ENCODE results near the gene VOPP1. TPM values are rescaled to one million over a fixed set of nuclear protein-coding genes. Genes with fewer than 3 reads are reported as not detected.
A peak's percentile ranks its signal among the peaks of the same experiment; 100 is the strongest.
"Not testable (repeated sequence)": the region's sequence is repeated elsewhere in the genome, so short reads cannot be mapped to it uniquely, and the experiment has no call there.

The VOPP1 gene
- total and polyA plus RNA-seq, 9 donors = 20.7 to 31.8 (median 27.5) TPM

- H3K27me3 ChIP-seq (ENCODE audit: control insufficient read depth, insufficient read depth, low read length) = no peaks in the 10 kb centered on the region
- no CpG with 5 or more reads among the region's 5 CpGs for WGBS (ENCODE audit: insufficient coverage)
- no peak for DNase-seq
- H3K27ac ChIP-seq (ENCODE audit: low read length) = no peak overlapping the region
- no peak overlapping the region for H3K4me3 ChIP-seq (ENCODE audit: low read length)
- peaks cover 20% of the 10 kb centered on the region for H3K36me3 ChIP-seq (ENCODE audit: control insufficient read depth, insufficient read depth, low read length)
- H3K9me3 ChIP-seq (replicated peaks; ENCODE audit: control insufficient read depth, low read depth, low read length) = no peaks in the 10 kb centered on the region
- peaks cover 16% of the 10 kb centered on the region for H3K4me1 ChIP-seq (ENCODE audit: control insufficient read depth, insufficient read depth, low read length)
Measured at GRCh38 chr7:55513868-55514267, 58.4 kb downstream of the VOPP1 start.

DNA sequence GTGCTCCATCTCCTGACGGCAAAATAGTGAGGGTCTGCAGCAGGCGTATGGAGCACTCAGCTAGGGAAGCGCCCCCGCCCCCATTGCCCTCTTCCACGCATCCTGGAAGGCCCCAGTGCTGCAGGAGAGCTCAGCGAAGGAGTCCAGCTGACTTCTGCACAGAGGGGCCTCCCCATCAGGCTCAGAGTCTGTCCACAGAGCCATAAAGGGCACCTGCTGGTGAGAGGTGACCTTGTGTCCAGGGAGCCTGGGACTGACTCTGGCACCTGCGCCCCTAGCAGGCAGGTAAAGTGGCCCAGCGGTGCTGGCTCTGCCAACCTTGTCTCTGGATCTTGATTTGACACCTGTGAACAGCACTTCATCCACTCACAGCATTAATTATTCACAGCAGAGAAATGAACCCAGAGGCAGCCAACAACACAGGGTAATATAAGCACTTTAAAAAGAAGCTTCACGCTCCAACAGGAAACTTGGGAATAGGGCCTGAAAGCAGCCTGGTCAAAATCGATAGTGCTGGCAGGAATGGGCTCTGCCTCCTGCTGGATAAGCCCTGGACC lies 59.6 kb downstream of the VOPP1 start:
- no peaks in the 10 kb centered on the region for H3K9me3 ChIP-seq (replicated peaks; ENCODE audit: control insufficient read depth, low read depth, low read length)
- H3K36me3 ChIP-seq (ENCODE audit: control insufficient read depth, insufficient read depth, low read length) = peaks cover 10% of the 10 kb centered on the region
- H3K27ac ChIP-seq (ENCODE audit: low read length) = no peak overlapping the region
- DNase-seq = no peak
- WGBS (ENCODE audit: insufficient coverage) = 86% methylated on average over 7 of the region's 10 CpGs
- H3K4me3 ChIP-seq (ENCODE audit: low read length) = no peak overlapping the region
- peaks cover 16% of the 10 kb centered on the region for H3K4me1 ChIP-seq (ENCODE audit: control insufficient read depth, insufficient read depth, low read length)
- H3K27me3 ChIP-seq (ENCODE audit: control insufficient read depth, insufficient read depth, low read length) = no peaks in the 10 kb centered on the region

DNA sequence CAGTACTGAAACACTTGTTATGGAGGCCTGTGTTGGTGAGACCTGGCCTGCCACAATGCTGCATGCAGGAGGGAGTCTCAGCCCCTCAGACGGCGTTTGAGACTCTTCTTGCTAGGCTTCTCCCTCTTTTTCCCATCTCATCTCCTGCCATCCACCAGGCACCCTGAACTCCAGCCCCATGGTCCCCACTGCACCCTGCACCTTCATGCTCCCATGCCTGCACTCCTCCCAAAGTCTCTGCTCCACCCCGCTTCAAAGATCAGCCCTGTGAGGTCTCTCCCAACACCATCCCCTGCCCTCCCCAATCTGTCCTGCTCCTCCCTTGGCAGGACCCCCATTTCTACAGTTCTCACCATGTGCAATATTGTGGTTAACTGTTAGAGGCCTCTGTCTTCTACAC lies 61.7 kb downstream of the VOPP1 start:
- H3K9me3 ChIP-seq (replicated peaks; ENCODE audit: control insufficient read depth, low read depth, low read length) = no peaks in the 10 kb centered on the region
- H3K4me1 ChIP-seq (ENCODE audit: control insufficient read depth, insufficient read depth, low read length) = peaks cover 14% of the 10 kb centered on the region
- DNase-seq = no peak
- no peak overlapping the region for H3K27ac ChIP-seq (ENCODE audit: low read length)
- no peaks in the 10 kb centered on the region for H3K27me3 ChIP-seq (ENCODE audit: control insufficient read depth, insufficient read depth, low read length)
- H3K36me3 ChIP-seq (ENCODE audit: control insufficient read depth, insufficient read depth, low read length) = peaks cover 5% of the 10 kb centered on the region
- no peak overlapping the region for H3K4me3 ChIP-seq (ENCODE audit: low read length)
- 80% methylated on average over 2 of the region's 3 CpGs for WGBS (ENCODE audit: insufficient coverage)

DNA sequence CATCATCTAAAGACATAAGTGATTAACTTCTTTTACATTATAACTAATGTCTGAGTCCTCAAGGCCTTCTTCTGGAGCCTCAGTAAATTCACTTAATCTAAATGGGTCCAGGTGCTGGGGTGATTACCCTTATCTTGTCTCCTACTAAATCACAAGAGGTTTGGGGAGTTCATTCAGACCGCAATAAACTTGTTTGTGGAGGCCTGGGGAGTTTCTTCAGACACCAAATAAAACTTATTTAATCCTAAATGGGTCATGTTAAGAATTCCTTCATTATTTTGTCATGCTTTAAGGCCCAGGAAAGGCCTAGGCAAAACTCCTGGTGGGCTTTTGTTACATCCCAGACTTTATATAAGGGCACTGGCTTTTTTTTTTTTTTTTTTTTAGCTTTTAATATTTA lies 62.1 kb downstream of the VOPP1 start:
- DNase-seq; H3K4me3 ChIP-seq (ENCODE audit: low read length); H3K27me3 ChIP-seq (ENCODE audit: control insufficient read depth, insufficient read depth, low read length); H3K36me3 ChIP-seq (ENCODE audit: control insufficient read depth, insufficient read depth, low read length); H3K27ac ChIP-seq (ENCODE audit: low read length); H3K9me3 ChIP-seq (replicated peaks; ENCODE audit: control insufficient read depth, low read depth, low read length): not testable (repeated sequence)
- H3K4me1 ChIP-seq (ENCODE audit: control insufficient read depth, insufficient read depth, low read length) = peaks cover 10% of the 10 kb centered on the region
- WGBS (ENCODE audit: insufficient coverage) = no CpG with 5 or more reads among the region's 1 CpG

GRCh38 chr7:55509322-55509721 lies 63.0 kb downstream of the VOPP1 start:
- Histone ChIP-seq H3K9me3 (replicated peaks; ENCODE audit: control insufficient read depth, low read depth, low read length) (no peaks in the 10 kb centered on the region), H3K27ac (ENCODE audit: low read length) (no peak overlapping the region), H3K27me3 (ENCODE audit: control insufficient read depth, insufficient read depth, low read length) (no peaks in the 10 kb centered on the region), H3K36me3 (ENCODE audit: control insufficient read depth, insufficient read depth, low read length) (peaks cover 5% of the 10 kb centered on the region), H3K4me1 (ENCODE audit: control insufficient read depth, insufficient read depth, low read length) (peaks cover 11% of the 10 kb centered on the region), H3K4me3 (ENCODE audit: low read length) (no peak overlapping the region)
- peak; percentile 30 for DNase-seq
- WGBS (ENCODE audit: insufficient coverage) = no CpG with 5 or more reads among the region's 1 CpG

GRCh38 chr7:55508221-55509011 lies 63.9 kb downstream of the VOPP1 start:
- H3K4me1 ChIP-seq (ENCODE audit: control insufficient read depth, insufficient read depth, low read length) = peaks cover 15% of the 10 kb centered on the region
- no peaks in the 10 kb centered on the region for H3K27me3 ChIP-seq (ENCODE audit: control insufficient read depth, insufficient read depth, low read length)
- H3K4me3 ChIP-seq (ENCODE audit: low read length) = no peak overlapping the region
- no peak for DNase-seq
- no peak overlapping the region for H3K27ac ChIP-seq (ENCODE audit: low read length)
- H3K36me3 ChIP-seq (ENCODE audit: control insufficient read depth, insufficient read depth, low read length) = peaks cover 5% of the 10 kb centered on the region
- H3K9me3 ChIP-seq (replicated peaks; ENCODE audit: control insufficient read depth, low read depth, low read length) = no peaks in the 10 kb centered on the region
- WGBS (ENCODE audit: insufficient coverage) = 90% methylated on average over 2 of the region's 5 CpGs

DNA sequence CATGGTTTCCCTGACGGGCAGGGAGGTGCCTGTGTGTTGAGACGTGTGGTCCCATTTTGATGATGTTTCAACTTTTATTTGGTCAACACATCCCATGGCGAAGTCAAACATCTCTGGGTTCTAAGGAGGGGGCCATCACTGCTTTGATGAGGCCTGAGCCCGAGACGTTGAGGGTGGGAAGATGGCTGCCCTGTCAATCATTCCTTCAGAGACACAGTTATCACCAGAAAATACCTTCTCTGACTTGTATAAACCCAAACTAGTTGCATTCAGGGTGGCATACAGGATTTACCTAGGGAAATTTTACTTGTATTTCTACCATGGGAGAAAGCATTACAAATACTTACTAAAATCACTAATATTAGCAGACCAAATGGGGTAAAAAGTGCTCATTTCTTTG lies 64.6 kb downstream of the VOPP1 start:
- H3K9me3 ChIP-seq (replicated peaks; ENCODE audit: control insufficient read depth, low read depth, low read length) = no peaks in the 10 kb centered on the region
- peaks cover 4% of the 10 kb centered on the region for H3K36me3 ChIP-seq (ENCODE audit: control insufficient read depth, insufficient read depth, low read length)
- no peak for DNase-seq
- H3K27ac ChIP-seq (ENCODE audit: low read length) = no peak overlapping the region
- H3K4me1 ChIP-seq (ENCODE audit: control insufficient read depth, insufficient read depth, low read length) = peaks cover 17% of the 10 kb centered on the region
- no peaks in the 10 kb centered on the region for H3K27me3 ChIP-seq (ENCODE audit: control insufficient read depth, insufficient read depth, low read length)
- WGBS (ENCODE audit: insufficient coverage) = no CpG with 5 or more reads among the region's 5 CpGs
- no peak overlapping the region for H3K4me3 ChIP-seq (ENCODE audit: low read length)

GRCh38 chr7:55504967-55505658 lies 67.2 kb downstream of the VOPP1 start:
- Histone ChIP-seq H3K4me3 (ENCODE audit: low read length) (no peak overlapping the region), H3K27ac (ENCODE audit: low read length) (no peak overlapping the region), H3K9me3 (replicated peaks; ENCODE audit: control insufficient read depth, low read depth, low read length) (no peaks in the 10 kb centered on the region), H3K27me3 (ENCODE audit: control insufficient read depth, insufficient read depth, low read length) (no peaks in the 10 kb centered on the region), H3K4me1 (ENCODE audit: control insufficient read depth, insufficient read depth, low read length) (peaks cover 30% of the 10 kb centered on the region), H3K36me3 (ENCODE audit: control insufficient read depth, insufficient read depth, low read length) (no peaks in the 10 kb centered on the region)
- DNase-seq = no peak
- 80% methylated on average over 3 of the region's 10 CpGs for WGBS (ENCODE audit: insufficient coverage)

DNA sequence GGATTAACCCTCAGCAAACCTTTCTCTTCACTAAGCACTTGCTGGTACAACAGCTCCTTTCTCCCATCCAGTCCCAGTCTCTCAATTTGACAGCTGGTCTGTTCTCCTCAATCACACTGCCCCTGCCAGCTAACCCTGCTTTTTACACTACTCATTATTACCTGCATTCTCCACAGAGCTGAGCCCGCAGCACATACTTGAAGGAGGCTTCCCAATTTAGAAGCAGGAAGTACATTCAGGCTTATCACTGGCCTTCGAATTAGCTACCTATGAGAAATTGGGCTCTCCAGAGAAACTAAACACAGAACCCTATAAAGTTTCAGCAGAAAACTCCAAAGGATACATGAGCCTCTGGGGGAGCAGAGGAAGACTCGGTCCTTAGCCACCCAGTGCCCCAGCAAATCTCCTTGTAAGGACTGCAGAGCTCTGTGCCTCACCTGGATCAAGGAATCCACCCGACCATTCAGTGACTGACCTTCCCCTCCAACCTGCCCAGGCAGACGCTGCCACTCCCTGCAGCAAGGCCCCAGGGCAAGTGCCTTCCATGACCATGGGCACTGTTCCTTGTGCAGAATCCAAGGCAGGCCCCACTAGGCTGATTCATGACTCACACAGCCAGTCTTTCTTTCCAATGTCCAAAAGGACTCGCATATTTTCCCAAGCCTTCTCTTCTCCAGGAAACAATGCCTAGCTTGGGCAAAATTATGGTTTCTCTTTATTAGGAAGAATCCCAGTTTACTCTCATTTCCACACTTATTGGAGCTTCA lies 68.0 kb downstream of the VOPP1 start:
- no peak for DNase-seq
- Histone ChIP-seq H3K4me3 (ENCODE audit: low read length) (no peak overlapping the region), H3K27ac (ENCODE audit: low read length) (no peak overlapping the region), H3K4me1 (ENCODE audit: control insufficient read depth, insufficient read depth, low read length) (peaks cover 24% of the 10 kb centered on the region), H3K27me3 (ENCODE audit: control insufficient read depth, insufficient read depth, low read length) (no peaks in the 10 kb centered on the region), H3K9me3 (replicated peaks; ENCODE audit: control insufficient read depth, low read depth, low read length) (no peaks in the 10 kb centered on the region), H3K36me3 (ENCODE audit: control insufficient read depth, insufficient read depth, low read length) (no peaks in the 10 kb centered on the region)
- 85% methylated on average over 3 of the region's 6 CpGs for WGBS (ENCODE audit: insufficient coverage)
